Measurements from ENCODE around the gene ZKSCAN8. TPM values are rescaled to one million over a fixed set of nuclear protein-coding genes. Genes with fewer than 3 reads are reported as not detected.

Gene ZKSCAN8
- total RNA-seq, 1 donor from 2014 or later: 25.1 TPM

GRCh38 chr6:28160233-28160632 is 18.6 kb downstream of the ZKSCAN8 start:
- Mint-ChIP-seq H3K4me1 (ENCODE audit: low read depth, unreplicated experiment) (no peaks in the 10 kb centered on the region), H3K9me3 (ENCODE audit: unreplicated experiment) (peaks cover 7% of the 10 kb centered on the region), H3K4me3 (ENCODE audit: unreplicated experiment) (no peak overlapping the region), H3K36me3 (ENCODE audit: low read depth, unreplicated experiment) (peaks cover 26% of the 10 kb centered on the region), H3K27ac (ENCODE audit: unreplicated experiment) (no peak overlapping the region), H3K27me3 (ENCODE audit: low read depth, unreplicated experiment) (no peaks in the 10 kb centered on the region)
- no peaks in the 10 kb centered on the region for H3K4me1 ChIP-seq (ENCODE audit: insufficient read depth, low read length)
- DNase-seq (ENCODE audit: low read depth) (no peak), FAIRE-seq (no peak)
- no peak overlapping the region for H3K4me2 ChIP-seq (ENCODE audit: low read length)
- no peak overlapping the region for H3K9ac ChIP-seq (ENCODE audit: low read length)
- TF ChIP-seq EZH2 (IDR thresholded peaks at IDR 0.05; ENCODE audit: insufficient read depth, low read length): no peak
- TF ChIP-seq, protein P1, sequence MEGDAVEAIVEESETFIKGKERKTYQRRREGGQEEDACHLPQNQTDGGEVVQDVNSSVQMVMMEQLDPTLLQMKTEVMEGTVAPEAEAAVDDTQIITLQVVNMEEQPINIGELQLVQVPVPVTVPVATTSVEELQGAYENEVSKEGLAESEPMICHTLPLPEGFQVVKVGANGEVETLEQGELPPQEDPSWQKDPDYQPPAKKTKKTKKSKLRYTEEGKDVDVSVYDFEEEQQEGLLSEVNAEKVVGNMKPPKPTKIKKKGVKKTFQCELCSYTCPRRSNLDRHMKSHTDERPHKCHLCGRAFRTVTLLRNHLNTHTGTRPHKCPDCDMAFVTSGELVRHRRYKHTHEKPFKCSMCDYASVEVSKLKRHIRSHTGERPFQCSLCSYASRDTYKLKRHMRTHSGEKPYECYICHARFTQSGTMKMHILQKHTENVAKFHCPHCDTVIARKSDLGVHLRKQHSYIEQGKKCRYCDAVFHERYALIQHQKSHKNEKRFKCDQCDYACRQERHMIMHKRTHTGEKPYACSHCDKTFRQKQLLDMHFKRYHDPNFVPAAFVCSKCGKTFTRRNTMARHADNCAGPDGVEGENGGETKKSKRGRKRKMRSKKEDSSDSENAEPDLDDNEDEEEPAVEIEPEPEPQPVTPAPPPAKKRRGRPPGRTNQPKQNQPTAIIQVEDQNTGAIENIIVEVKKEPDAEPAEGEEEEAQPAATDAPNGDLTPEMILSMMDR (IDR thresholded peaks at IDR 0.05; ENCODE audit: insufficient read depth, low read depth, low read length): no peak
- H3K27ac ChIP-seq (ENCODE audit: low read depth, low read length): no peak overlapping the region
- no peaks in the 10 kb centered on the region for H3K27me3 ChIP-seq (ENCODE audit: insufficient read depth, low read length)
- no peak overlapping the region for H3K4me3 ChIP-seq (ENCODE audit: insufficient read depth, low read depth, low read length)
- H4K20me1 ChIP-seq (ENCODE audit: insufficient read depth, low read length): no peaks in the 10 kb centered on the region
- no peaks in the 10 kb centered on the region for H3K79me2 ChIP-seq (ENCODE audit: insufficient read depth, low read length)
- no peaks in the 10 kb centered on the region for H3K9me3 ChIP-seq (ENCODE audit: insufficient read depth, low read depth, low read length)
- H2AFZ ChIP-seq (ENCODE audit: low read depth, low read length): no peak overlapping the region
- H3K36me3 ChIP-seq (ENCODE audit: insufficient read depth, low read length): peaks cover 15% of the 10 kb centered on the region

- H3K4me3 ChIP-seq (ENCODE audit: insufficient read depth, low read depth, low read length): peak overlapping the region; percentile 68
- peak overlapping the region; percentile 84 for H3K4me3 Mint-ChIP-seq (ENCODE audit: unreplicated experiment)
- no peaks in the 10 kb centered on the region for H4K20me1 ChIP-seq (ENCODE audit: insufficient read depth, low read length)
- peaks cover 2% of the 10 kb centered on the region for H3K4me1 ChIP-seq (ENCODE audit: insufficient read depth, low read length)
- H3K9me3 ChIP-seq (ENCODE audit: insufficient read depth, low read depth, low read length): no peaks in the 10 kb centered on the region
- H3K27ac Mint-ChIP-seq (ENCODE audit: unreplicated experiment): peak overlapping the region; percentile 34
- H3K9me3 Mint-ChIP-seq (ENCODE audit: unreplicated experiment): peaks cover 8% of the 10 kb centered on the region
- H3K9ac ChIP-seq (ENCODE audit: low read length): peak overlapping the region; percentile 24
- peaks cover 17% of the 10 kb centered on the region for H3K36me3 Mint-ChIP-seq (ENCODE audit: low read depth, unreplicated experiment)
- peak overlapping the region; percentile 81 for H3K4me2 ChIP-seq (ENCODE audit: low read length)
- DNase-seq (ENCODE audit: low read depth) (peak; percentile 33), FAIRE-seq (no peak)
- no peaks in the 10 kb centered on the region for H3K79me2 ChIP-seq (ENCODE audit: insufficient read depth, low read length)
- H3K36me3 ChIP-seq (ENCODE audit: insufficient read depth, low read length): peaks cover 4% of the 10 kb centered on the region
- H3K27me3 Mint-ChIP-seq (ENCODE audit: low read depth, unreplicated experiment): no peaks in the 10 kb centered on the region
- H3K27me3 ChIP-seq (ENCODE audit: insufficient read depth, low read length): no peaks in the 10 kb centered on the region
- H2AFZ ChIP-seq (ENCODE audit: low read depth, low read length): peak overlapping the region; percentile 74
- no peak for TF ChIP-seq EZH2 (IDR thresholded peaks at IDR 0.05; ENCODE audit: insufficient read depth, low read length)
- H3K4me1 Mint-ChIP-seq (ENCODE audit: low read depth, unreplicated experiment): peaks cover 1% of the 10 kb centered on the region
- no peak overlapping the region for H3K27ac ChIP-seq (ENCODE audit: low read depth, low read length)
Measured at GRCh38 chr6:28161410-28162079, 19.9 kb downstream of the ZKSCAN8 start.

- no peak for FAIRE-seq
Measured at GRCh38 chr6:28165563-28165962, 23.9 kb downstream of the ZKSCAN8 start.

More at GRCh38 chr6:28165563-28165962, 23.9 kb downstream of the ZKSCAN8 start:
- H3K4me1 ChIP-seq (ENCODE audit: insufficient read depth, low read length): peaks cover 5% of the 10 kb centered on the region
- no peaks in the 10 kb centered on the region for H4K20me1 ChIP-seq (ENCODE audit: insufficient read depth, low read length)
- H2AFZ ChIP-seq (ENCODE audit: low read depth, low read length): no peak overlapping the region
- H3K27me3 ChIP-seq (ENCODE audit: insufficient read depth, low read length): no peaks in the 10 kb centered on the region
- H3K9ac ChIP-seq (ENCODE audit: low read length): no peak overlapping the region
- H3K79me2 ChIP-seq (ENCODE audit: insufficient read depth, low read length): no peaks in the 10 kb centered on the region
- Mint-ChIP-seq H3K36me3 (ENCODE audit: low read depth, unreplicated experiment) (peaks cover 13% of the 10 kb centered on the region), H3K4me1 (ENCODE audit: low read depth, unreplicated experiment) (peaks cover 8% of the 10 kb centered on the region), H3K27ac (ENCODE audit: unreplicated experiment) (no peak overlapping the region), H3K27me3 (ENCODE audit: low read depth, unreplicated experiment) (no peaks in the 10 kb centered on the region), H3K4me3 (ENCODE audit: unreplicated experiment) (no peak overlapping the region), H3K9me3 (ENCODE audit: unreplicated experiment) (peaks cover 14% of the 10 kb centered on the region)
- no peak for DNase-seq (ENCODE audit: low read depth)
- H3K27ac ChIP-seq (ENCODE audit: low read depth, low read length): no peak overlapping the region
- TF ChIP-seq, protein P1 (IDR thresholded peaks at IDR 0.05; ENCODE audit: insufficient read depth, low read depth, low read length): no peak
- TF ChIP-seq EZH2 (IDR thresholded peaks at IDR 0.05; ENCODE audit: insufficient read depth, low read length): no peak
- H3K36me3 ChIP-seq (ENCODE audit: insufficient read depth, low read length): no peaks in the 10 kb centered on the region
- no peaks in the 10 kb centered on the region for H3K9me3 ChIP-seq (ENCODE audit: insufficient read depth, low read depth, low read length)
- H3K4me2 ChIP-seq (ENCODE audit: low read length): no peak overlapping the region
- H3K4me3 ChIP-seq (ENCODE audit: insufficient read depth, low read depth, low read length): no peak overlapping the region
